Colonic mucosa (tissue), 4 donors: Measurements from ENCODE around the gene PLEKHH2. TPM values are rescaled to one million over a fixed set of nuclear protein-coding genes. Genes with fewer than 3 reads are reported as not detected.

Experiments
- DNase-seq: peaks from one replicate; pipeline ENCODE4 v3.0.0-alpha.2; 2020
- H3K27ac ChIP-seq: fragments of 200-600 bp; one replicate; pipeline ENCODE4 v1.8.0; 2021
- H3K27me3 ChIP-seq: fragments of 200-600 bp; one replicate; pipeline ENCODE4 v1.8.0; 2021
- H3K36me3 ChIP-seq: fragments of 200-600 bp; one replicate; pipeline ENCODE4 v1.8.0; 2021
- H3K4me1 ChIP-seq: fragments of 200-600 bp; one replicate; pipeline ENCODE4 v1.8.0; 2021; ENCODE audit warnings: mild to moderate bottlenecking
- H3K4me3 ChIP-seq: fragments of 200-600 bp; one replicate; pipeline ENCODE4 v1.8.0; 2021
- H3K9ac ChIP-seq, 2 donors: one replicate each; pipeline ENCODE4 v1.7.0; 2013; ENCODE audit warnings: control low read depth in 2 of 2, low read depth in 2 of 2, low read length in 2 of 2
- H3K9me3 ChIP-seq: fragments of 200-600 bp; one replicate; pipeline ENCODE4 v1.8.0; 2021
- intact Hi-C: fragments of 100-400 bp; cut with DNase I; formaldehyde crosslinking; loops from one replicate; pipeline ENCODE4 v1.14.1; 2022
- total RNA-seq, 2 donors: library from RNA; stranded (reverse); fragmentation: NEBNext Ultra II Directional in 1 of 2; extraction: Animal tissue kit (Norgen Biotek cat#: 25700) in 1 of 2; gene quantifications; one replicate each; pipeline ENCODE4 v1.2.1, GENCODE V29; 2021
- TF ChIP-seq, protein P1 (sequence below): fragments of 200-600 bp; IDR thresholded peaks from one replicate; pipeline ENCODE4 v1.8.0; 2022; ENCODE audit warnings: antibody characterized with exemption, mild to moderate bottlenecking
- donor health status: healthy.
- donor health status: DM: no; HTN: no; CAD: no.
- donor health status: DM: no; HTN: no; CAD: no.

PLEKHH2 gene
- total RNA-seq, 2 donors from 2014 or later: 1.6 to 5.5 TPM

DNA sequence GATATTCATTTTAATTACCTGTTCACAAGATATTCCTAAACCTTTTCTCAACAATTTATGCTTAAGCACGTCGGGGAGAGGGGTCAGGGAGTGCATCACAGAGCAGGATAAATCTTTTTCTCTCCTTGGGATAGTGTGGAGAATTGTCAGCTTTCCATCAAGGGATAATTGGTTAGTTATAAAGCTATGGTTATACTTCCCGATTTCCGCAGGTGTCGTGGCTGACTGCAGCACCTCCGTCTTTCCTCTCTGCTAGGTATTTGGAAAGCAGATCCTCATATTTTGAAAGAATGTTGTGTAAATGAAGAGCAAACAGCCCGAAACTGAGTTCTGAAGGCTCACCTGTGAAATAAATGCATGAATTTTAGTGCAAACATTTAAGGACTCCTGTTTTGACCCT lies 137.6 kb downstream of the PLEKHH2 start:
- Histone ChIP-seq H3K4me3 (peak overlapping the region; percentile 54), H3K4me1 (no peaks in the 10 kb centered on the region), H3K9ac (peak overlapping the region; percentile 37 to 95), H3K9me3 (no peaks in the 10 kb centered on the region), H3K27me3 (no peaks in the 10 kb centered on the region), H3K27ac (peak overlapping the region; percentile 84), H3K36me3 (no peaks in the 10 kb centered on the region)
- TF ChIP-seq, protein P1, sequence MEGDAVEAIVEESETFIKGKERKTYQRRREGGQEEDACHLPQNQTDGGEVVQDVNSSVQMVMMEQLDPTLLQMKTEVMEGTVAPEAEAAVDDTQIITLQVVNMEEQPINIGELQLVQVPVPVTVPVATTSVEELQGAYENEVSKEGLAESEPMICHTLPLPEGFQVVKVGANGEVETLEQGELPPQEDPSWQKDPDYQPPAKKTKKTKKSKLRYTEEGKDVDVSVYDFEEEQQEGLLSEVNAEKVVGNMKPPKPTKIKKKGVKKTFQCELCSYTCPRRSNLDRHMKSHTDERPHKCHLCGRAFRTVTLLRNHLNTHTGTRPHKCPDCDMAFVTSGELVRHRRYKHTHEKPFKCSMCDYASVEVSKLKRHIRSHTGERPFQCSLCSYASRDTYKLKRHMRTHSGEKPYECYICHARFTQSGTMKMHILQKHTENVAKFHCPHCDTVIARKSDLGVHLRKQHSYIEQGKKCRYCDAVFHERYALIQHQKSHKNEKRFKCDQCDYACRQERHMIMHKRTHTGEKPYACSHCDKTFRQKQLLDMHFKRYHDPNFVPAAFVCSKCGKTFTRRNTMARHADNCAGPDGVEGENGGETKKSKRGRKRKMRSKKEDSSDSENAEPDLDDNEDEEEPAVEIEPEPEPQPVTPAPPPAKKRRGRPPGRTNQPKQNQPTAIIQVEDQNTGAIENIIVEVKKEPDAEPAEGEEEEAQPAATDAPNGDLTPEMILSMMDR: no peak
- intact Hi-C loops: no loop called here
- no peak for DNase-seq

DNA sequence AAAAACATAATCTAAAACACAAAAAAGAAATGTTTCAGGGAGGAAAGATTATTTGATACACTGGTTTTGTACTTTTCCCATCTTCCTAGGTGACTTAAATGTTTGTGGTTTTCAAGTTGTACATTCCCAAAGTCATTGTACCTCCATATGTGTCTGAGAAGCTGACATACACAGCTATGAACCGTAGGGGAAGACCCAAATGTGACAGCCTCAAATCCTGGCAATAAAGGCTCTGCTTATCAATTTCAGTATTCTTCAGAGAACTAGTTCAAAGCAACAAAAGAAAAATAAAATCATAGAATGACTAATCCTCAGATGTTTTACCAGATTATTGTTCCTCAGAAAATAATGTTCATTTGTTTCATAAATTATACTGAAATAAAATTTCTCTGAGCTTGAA lies 139.3 kb downstream of the PLEKHH2 start:
- Histone ChIP-seq H3K4me1 (no peaks in the 10 kb centered on the region), H3K27ac (no peak overlapping the region), H3K36me3 (no peaks in the 10 kb centered on the region), H3K9ac (no peak overlapping the region), H3K4me3 (no peak overlapping the region), H3K9me3 (no peaks in the 10 kb centered on the region), H3K27me3 (no peaks in the 10 kb centered on the region)
- no peak for DNase-seq
- TF ChIP-seq, protein P1: no peak
- intact Hi-C loops: no loop called here

DNA sequence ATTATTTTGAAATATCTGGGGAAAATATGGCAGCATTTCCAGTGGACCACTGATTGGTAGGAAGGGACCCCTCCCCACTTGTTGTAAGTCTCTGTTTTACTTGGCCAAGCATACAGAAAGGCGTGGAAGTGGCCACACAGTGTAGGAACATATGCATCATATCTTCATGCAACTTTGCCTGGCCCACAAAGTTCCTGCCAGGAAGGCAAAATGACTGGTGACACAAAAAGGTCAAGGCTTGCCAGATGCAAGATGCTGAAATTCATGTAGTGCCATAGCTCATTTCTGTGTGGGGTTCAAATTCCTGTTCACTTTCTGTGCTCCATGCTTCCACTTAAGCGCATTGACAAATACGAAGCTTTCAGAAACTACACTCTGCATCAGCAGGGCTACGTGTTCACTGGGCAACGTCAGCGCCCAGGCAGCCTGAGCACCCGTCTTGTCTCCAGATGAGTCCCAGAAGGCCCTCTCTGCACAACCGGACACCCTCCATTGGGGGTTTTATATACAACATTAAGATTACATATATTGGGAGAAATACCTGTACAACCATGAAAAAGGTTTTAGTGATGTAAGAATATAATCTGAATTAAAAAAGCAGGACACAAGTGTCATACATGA lies 140.4 kb downstream of the PLEKHH2 start:
- no peaks in the 10 kb centered on the region for H3K36me3 ChIP-seq
- no peak for DNase-seq
- no peaks in the 10 kb centered on the region for H3K9me3 ChIP-seq
- TF ChIP-seq, protein P1: no peak
- no peak overlapping the region for H3K4me3 ChIP-seq
- no peaks in the 10 kb centered on the region for H3K27me3 ChIP-seq
- intact Hi-C loops: no loop called here
- H3K9ac ChIP-seq: no peak overlapping the region
- H3K4me1 ChIP-seq: no peaks in the 10 kb centered on the region
- no peak overlapping the region for H3K27ac ChIP-seq

DNA sequence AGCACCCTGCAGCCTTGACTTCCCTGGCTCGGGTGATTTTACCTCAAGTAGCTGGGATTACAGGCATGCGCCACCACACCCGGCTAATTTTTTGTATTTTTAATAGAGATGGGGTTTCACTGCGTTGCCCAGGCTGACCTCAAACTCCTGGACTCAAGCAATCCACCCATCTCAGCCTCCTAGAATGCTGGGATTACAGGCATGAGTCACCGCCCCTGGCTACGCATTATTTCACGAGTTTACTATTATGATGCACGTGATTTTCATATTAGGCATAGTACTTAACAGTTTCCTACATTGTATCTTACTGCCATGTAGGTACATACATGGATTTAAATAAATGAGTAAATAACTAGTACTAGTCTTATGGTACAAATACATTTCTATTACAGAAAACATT lies 141.2 kb downstream of the PLEKHH2 start:
- Histone ChIP-seq H3K4me1 (no peaks in the 10 kb centered on the region), H3K27ac (no peak overlapping the region)

DNA sequence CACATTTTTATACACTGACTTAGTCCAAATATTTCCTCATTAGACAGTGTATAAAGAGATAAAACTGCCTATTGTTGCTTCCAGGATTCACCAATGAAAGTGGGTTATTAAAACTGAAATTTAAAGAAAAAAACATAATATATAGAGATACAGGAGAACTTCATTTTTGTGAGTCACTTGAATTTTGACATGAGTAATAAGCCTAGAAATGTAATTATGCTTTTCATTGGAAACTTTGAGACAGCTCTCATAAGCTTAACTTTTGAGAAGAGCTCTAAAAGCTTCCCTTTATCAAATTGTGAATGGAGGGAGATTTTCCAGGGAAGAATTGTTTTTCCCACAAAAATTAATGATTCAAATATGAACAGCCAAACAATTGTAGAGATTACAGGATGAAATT lies 150.8 kb downstream of the PLEKHH2 start:
- H3K9me3 ChIP-seq: no peaks in the 10 kb centered on the region
- H3K9ac ChIP-seq: no peak overlapping the region
- intact Hi-C loops: no loop called here
- no peaks in the 10 kb centered on the region for H3K27me3 ChIP-seq
- no peaks in the 10 kb centered on the region for H3K36me3 ChIP-seq
- no peak overlapping the region for H3K27ac ChIP-seq
- no peaks in the 10 kb centered on the region for H3K4me1 ChIP-seq
- H3K4me3 ChIP-seq: no peak overlapping the region
- TF ChIP-seq, protein P1: no peak
- DNase-seq: no peak

More for the DNA sequence above, 141.2 kb downstream of the PLEKHH2 start:
- no peak for DNase-seq
- Histone ChIP-seq H3K9me3 (no peaks in the 10 kb centered on the region), H3K9ac (no peak overlapping the region), H3K4me3 (no peak overlapping the region), H3K36me3 (no peaks in the 10 kb centered on the region), H3K27me3 (no peaks in the 10 kb centered on the region)
- intact Hi-C loops: no loop called here
- TF ChIP-seq, protein P1: no peak
